ENCODE data around the gene DDX56. TPM values are rescaled to one million over a fixed set of nuclear protein-coding genes. Genes with fewer than 3 reads are reported as not detected.

The DDX56 gene
- total and polyA plus RNA-seq, 9 of the 15 experiments (the other 6 are each of a cell fraction or from before 2014, with no cell fraction given) = 33.0 to 145 (median 102) TPM

DNA sequence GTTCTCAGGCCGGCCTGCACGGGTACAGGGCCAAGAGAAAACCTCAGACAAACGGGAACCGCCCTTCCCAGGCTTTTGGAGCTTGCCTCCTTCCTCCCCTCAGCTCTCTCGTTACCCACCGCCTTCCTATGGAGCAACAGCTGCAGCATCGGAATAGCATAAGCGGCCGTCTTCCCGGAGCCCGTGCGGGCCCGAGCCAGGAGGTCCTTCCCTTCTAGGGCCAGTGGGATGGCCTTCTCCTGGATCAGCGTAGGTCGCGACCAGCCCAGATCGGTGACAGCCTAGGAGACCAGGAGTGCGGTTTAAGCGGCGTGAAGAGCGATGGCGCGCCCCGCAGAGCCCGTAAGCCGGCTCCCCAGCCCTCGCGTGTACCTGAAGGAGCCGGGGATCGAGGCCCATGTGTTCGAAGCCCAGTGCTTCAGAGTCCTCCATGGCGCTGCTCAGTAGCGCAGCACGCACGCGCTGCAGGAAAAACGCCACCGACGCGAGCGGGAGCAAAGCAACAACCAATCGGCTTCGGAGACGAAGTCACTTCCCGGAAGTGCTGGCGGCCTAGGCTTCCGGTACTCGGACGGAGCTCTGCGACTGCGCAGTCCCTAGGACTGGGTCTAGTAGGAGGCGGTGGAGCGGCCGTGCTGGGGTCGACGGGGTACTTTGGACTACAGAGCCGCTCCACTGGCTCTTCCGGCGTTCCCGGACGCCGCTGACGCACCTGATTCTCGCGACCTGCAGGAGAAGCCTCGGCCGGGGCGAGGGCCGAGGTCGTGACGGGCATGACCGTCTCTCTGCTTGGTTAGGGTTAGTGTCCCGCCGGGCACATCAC is at the start of gene DDX56 (continued):
- TF ChIP-seq, protein P1, sequence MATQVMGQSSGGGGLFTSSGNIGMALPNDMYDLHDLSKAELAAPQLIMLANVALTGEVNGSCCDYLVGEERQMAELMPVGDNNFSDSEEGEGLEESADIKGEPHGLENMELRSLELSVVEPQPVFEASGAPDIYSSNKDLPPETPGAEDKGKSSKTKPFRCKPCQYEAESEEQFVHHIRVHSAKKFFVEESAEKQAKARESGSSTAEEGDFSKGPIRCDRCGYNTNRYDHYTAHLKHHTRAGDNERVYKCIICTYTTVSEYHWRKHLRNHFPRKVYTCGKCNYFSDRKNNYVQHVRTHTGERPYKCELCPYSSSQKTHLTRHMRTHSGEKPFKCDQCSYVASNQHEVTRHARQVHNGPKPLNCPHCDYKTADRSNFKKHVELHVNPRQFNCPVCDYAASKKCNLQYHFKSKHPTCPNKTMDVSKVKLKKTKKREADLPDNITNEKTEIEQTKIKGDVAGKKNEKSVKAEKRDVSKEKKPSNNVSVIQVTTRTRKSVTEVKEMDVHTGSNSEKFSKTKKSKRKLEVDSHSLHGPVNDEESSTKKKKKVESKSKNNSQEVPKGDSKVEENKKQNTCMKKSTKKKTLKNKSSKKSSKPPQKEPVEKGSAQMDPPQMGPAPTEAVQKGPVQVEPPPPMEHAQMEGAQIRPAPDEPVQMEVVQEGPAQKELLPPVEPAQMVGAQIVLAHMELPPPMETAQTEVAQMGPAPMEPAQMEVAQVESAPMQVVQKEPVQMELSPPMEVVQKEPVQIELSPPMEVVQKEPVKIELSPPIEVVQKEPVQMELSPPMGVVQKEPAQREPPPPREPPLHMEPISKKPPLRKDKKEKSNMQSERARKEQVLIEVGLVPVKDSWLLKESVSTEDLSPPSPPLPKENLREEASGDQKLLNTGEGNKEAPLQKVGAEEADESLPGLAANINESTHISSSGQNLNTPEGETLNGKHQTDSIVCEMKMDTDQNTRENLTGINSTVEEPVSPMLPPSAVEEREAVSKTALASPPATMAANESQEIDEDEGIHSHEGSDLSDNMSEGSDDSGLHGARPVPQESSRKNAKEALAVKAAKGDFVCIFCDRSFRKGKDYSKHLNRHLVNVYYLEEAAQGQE (IDR thresholded peaks at IDR 0.05; ENCODE audit: borderline replicate concordance) = no peak
- TF ChIP-seq, protein P1 (CRISPR knock-in tag; IDR thresholded peaks at IDR 0.05; ENCODE audit: low read depth) = peak; percentile 46; the same call in 1 of the 2 replicates
- TF ChIP-seq, protein P2, sequence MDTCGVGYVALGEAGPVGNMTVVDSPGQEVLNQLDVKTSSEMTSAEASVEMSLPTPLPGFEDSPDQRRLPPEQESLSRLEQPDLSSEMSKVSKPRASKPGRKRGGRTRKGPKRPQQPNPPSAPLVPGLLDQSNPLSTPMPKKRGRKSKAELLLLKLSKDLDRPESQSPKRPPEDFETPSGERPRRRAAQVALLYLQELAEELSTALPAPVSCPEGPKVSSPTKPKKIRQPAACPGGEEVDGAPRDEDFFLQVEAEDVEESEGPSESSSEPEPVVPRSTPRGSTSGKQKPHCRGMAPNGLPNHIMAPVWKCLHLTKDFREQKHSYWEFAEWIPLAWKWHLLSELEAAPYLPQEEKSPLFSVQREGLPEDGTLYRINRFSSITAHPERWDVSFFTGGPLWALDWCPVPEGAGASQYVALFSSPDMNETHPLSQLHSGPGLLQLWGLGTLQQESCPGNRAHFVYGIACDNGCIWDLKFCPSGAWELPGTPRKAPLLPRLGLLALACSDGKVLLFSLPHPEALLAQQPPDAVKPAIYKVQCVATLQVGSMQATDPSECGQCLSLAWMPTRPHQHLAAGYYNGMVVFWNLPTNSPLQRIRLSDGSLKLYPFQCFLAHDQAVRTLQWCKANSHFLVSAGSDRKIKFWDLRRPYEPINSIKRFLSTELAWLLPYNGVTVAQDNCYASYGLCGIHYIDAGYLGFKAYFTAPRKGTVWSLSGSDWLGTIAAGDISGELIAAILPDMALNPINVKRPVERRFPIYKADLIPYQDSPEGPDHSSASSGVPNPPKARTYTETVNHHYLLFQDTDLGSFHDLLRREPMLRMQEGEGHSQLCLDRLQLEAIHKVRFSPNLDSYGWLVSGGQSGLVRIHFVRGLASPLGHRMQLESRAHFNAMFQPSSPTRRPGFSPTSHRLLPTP (IDR thresholded peaks at IDR 0.05; ENCODE audit: borderline replicate concordance, extremely low read depth, insufficient read length) = no peak
- TF ChIP-seq ZNF639 (CRISPR knock-in tag; conservative IDR thresholded peaks at IDR 0.05 in 1 of 2, IDR thresholded peaks at IDR 0.05 in 1 of 2) (peak in 1 of 2 experiments; percentile 27; a peak in 1 of 4 replicates), CXXC5 (CRISPR knock-in tag; IDR thresholded peaks at IDR 0.05) (peak; percentile 90), KDM4B (IDR thresholded peaks at IDR 0.05; ENCODE audit: borderline replicate concordance in 2 of 2, low read depth in 1 of 2) (peak in 1 of 2 experiments; percentile 76; a peak in 1 of 4 replicates), RBM15 (IDR thresholded peaks at IDR 0.05; ENCODE audit: insufficient read depth, low read length) (no peak), RBM25 (IDR thresholded peaks at IDR 0.05; ENCODE audit: low read depth, low read length, severe bottlenecking) (no peak)
- TF ChIP-seq, protein P3, sequence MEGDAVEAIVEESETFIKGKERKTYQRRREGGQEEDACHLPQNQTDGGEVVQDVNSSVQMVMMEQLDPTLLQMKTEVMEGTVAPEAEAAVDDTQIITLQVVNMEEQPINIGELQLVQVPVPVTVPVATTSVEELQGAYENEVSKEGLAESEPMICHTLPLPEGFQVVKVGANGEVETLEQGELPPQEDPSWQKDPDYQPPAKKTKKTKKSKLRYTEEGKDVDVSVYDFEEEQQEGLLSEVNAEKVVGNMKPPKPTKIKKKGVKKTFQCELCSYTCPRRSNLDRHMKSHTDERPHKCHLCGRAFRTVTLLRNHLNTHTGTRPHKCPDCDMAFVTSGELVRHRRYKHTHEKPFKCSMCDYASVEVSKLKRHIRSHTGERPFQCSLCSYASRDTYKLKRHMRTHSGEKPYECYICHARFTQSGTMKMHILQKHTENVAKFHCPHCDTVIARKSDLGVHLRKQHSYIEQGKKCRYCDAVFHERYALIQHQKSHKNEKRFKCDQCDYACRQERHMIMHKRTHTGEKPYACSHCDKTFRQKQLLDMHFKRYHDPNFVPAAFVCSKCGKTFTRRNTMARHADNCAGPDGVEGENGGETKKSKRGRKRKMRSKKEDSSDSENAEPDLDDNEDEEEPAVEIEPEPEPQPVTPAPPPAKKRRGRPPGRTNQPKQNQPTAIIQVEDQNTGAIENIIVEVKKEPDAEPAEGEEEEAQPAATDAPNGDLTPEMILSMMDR (IDR thresholded peaks at IDR 0.05 in 2 of 3, conservative IDR thresholded peaks at IDR 0.05 in 1 of 3; ENCODE audit: insufficient read depth in 2 of 3, low read depth in 1 of 3, low read length in 3 of 3) = 0 out of 6 replicates have a peak, but pooled peaks of 1 of the 3 experiments have one; percentile 0
